Measurements from ENCODE around the gene SERINC2.
"Not testable (repeated sequence)": the region's sequence is repeated elsewhere in the genome, so short reads cannot be mapped to it uniquely, and the experiment has no call there.

The SERINC2 gene

GRCh38 chr1:31414980-31415370, 2.0 kb downstream of the SERINC2 start:
- DNase-seq (ENCODE audit: low read depth in 2 of 2): no peak

- DNase-seq (ENCODE audit: low read depth in 2 of 2): no peak
These were observed 2.6 kb downstream of the SERINC2 start for GRCh38 chr1:31415658-31416057.

DNA sequence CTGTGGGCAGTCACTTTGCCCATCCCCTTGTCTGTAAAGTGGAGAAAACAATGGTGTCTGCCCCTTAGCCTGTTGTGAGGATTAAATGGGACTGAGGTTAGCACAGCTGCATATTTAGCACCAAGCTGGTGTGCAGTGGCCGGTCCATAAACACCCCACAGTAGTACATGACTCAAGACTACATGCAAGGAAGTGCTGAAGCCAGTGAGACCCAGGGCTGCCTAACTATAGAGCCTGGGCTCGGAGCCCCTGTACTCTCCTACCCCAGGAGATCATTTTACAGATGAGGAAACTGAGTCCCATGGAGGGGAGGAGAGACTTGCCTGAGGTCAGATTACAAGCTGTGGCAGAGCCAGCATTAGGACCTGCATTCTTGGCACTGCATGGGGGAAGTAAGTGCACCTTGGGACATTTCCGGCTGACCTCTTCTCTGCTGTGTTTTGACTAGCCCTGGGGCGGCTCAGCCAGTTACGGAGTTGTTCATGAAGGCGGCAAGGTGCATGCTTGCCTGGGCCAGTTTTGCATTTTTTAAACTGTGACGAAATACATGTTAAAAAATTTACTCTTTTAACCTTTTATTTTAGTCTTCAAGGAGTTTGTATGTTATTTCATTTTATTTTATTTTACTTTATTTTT, 3.2 kb downstream of the SERINC2 start:
- no peak for DNase-seq (ENCODE audit: low read depth in 2 of 2)

GRCh38 chr1:31417148-31417547, 4.1 kb downstream of the SERINC2 start:
- no peak for DNase-seq (ENCODE audit: low read depth in 2 of 2)

- no peak for DNase-seq (ENCODE audit: low read depth in 2 of 2)
These were observed 5.8 kb downstream of the SERINC2 start for GRCh38 chr1:31418626-31419323.

DNA sequence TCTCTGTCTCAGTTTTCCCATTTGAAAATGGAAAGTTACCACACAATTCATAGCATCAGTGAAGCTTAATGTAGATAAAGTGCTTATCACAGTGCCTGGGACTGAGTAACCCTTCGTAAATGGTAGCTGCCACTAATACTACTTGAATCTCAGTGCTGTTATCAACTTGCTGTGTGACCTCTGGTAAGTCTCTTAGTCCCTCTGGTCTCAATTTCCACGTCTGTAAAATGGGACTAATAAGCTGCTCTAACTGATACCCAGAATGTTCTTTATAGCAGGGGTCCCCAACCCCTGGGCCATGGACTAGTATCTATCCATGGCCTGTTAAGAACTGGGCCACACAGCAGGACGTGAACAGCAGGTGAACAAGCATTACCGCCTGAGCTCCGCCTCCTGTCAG, 7.7 kb downstream of the SERINC2 start:
- no peak for DNase-seq (ENCODE audit: low read depth in 2 of 2)

- no peak for DNase-seq (ENCODE audit: low read depth in 2 of 2)
These were observed 8.5 kb downstream of the SERINC2 start for GRCh38 chr1:31421371-31422040.

GRCh38 chr1:31422505-31423319, 9.7 kb downstream of the SERINC2 start:
- DNase-seq (ENCODE audit: low read depth in 2 of 2): peak; percentile 60 to 61

- DNase-seq (ENCODE audit: low read depth in 2 of 2): no peak
These were observed 10.5 kb downstream of the SERINC2 start for GRCh38 chr1:31423418-31423947.

DNA sequence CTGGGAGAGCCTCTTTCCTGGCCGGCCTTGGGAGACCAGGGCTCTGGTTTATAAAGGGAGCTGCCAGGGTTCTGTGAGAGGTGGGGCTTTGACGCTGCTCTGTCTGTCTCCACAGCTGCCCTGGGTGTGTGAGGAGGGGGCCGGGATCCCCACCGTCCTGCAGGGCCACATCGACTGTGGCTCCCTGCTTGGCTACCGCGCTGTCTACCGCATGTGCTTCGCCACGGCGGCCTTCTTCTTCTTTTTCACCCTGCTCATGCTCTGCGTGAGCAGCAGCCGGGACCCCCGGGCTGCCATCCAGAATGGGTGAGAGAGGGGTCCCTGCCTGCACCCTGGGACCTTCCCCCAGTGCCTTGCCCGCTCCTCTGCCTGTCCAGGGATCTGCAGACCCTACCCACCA, 11.6 kb downstream of the SERINC2 start:
- DNase-seq (ENCODE audit: low read depth in 2 of 2): no peak

DNA sequence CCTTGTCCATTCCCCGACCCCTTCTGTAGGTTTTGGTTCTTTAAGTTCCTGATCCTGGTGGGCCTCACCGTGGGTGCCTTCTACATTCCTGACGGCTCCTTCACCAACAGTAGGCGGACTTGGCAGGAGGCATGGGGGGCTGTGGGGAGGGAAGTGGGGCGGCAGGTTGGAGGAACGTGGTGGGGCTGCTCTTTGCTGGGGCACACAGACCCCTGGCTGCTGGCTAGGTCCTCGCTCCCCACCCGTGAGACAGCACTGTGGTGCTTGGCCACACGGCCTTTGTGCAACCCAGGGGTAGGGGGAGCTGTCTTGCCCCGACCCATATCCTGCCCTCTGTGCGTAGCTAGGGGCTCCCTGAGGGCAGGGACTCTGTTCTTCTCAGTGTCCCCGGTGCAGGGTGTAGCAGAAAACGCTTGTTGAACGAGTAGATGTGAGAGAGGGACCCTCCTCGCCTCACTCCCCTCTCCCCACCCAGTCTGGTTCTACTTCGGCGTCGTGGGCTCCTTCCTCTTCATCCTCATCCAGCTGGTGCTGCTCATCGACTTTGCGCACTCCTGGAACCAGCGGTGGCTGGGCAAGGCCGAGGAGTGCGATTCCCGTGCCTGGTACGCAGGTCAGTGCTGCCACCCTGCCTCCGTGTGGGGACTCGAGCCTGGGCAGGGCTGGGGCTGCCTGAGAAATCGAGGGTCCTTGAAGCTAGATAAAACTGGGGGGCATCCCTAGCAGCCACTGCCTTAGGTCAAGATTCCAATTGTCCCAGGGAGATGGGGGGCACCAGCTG, 12.5 kb downstream of the SERINC2 start:
- DNase-seq (ENCODE audit: low read depth in 2 of 2): no peak

DNA sequence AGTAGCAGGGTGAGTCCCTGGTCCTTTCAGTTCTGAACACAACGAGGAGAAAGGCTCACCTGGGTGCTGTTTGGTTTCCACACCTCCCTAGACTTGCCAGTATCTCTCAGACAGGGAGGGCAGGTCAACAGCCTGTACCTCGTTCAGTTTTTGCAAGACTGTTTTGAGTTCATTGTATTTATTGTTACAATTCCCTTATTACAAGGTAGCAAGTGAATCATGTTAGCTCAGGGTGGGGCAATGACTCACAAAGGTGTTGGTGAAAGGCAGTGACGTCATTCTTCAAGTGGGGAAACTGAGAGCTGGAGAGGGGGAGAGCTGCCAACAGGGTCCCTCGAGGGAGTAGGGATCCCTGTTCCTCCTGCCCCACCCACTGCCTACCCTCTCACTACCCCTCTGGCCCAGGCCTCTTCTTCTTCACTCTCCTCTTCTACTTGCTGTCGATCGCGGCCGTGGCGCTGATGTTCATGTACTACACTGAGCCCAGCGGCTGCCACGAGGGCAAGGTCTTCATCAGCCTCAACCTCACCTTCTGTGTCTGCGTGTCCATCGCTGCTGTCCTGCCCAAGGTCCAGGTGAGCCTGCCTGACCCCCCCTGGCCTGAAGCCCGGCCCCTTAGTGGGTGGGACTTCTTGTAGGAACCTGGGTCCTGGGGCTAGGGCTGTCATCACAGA, 13.4 kb downstream of the SERINC2 start:
- DNase-seq (ENCODE audit: low read depth in 2 of 2): no peak

DNA sequence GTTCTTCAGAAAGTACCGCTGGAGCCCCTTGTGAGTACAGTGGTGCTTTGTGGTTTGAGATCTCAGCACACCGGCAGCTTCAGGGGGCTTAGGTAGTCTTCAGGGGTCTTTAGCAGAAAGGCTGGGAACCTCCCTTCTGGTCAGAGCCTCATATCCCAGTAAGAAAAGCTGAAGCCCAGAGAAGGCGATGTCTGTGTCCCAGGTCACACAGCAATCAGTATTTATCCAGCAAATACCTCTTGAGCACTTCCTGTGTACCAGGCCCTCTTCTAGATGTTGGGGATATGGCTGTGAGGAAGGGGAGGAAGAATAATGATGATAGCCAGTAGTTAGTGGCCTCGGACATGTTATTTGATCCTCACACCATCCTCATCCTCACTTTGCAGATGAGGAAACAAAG, 14.3 kb downstream of the SERINC2 start:
- no peak for DNase-seq (ENCODE audit: low read depth in 2 of 2)

GRCh38 chr1:31428436-31429221, 15.6 kb downstream of the SERINC2 start:
- no peak for DNase-seq (ENCODE audit: low read depth in 2 of 2)

- no peak for DNase-seq (ENCODE audit: low read depth in 2 of 2)
These were observed 16.6 kb downstream of the SERINC2 start for GRCh38 chr1:31429583-31429982.

DNA sequence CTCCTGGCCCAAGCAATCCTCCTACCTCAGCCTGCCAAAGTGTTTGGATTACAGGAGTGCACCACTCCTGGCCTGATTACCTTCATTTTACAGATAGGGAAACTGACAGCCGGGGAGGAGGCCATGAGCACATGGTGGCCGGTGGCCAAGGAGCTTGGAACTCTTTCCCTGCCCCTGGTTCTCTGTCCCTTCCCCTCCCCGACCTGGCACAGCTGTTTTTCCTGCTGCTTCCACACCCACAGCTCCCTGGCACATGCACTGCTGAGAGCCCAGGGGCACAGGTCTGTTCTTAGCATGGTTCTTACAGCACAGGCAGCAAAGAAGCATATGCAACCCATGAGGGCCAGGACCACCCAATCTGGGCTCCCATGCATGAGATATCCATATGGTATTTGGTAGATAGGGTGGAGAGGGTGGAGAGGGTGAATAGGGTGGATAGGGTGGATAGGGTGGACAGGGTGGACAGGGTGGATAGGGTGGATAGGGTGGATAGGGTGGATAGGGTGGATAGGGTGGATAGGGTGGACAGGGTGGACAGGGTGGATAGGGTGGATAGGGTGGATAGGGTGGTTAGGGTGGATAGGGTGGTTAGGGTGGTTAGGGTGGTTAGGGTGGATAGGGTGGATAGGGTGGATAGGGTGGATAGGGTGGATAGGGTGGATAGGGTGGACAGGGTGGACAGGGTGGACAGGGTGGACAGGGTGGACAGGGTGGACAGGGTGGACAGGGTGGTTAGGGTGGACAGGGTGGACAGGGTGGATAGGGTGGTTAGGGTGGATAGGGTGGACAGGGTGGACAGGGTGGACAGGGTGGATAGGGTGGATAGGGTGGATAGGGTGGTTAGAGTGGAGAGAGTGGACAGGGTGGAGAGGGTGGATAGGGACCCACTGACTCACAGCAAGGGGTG, 18.6 kb downstream of the SERINC2 start:
- DNase-seq (ENCODE audit: low read depth in 2 of 2): not testable (repeated sequence)

GRCh38 chr1:31432592-31433395, 19.8 kb downstream of the SERINC2 start:
- DNase-seq (ENCODE audit: low read depth in 2 of 2): no peak

- DNase-seq (ENCODE audit: low read depth in 2 of 2): no peak
These were observed 20.4 kb downstream of the SERINC2 start for GRCh38 chr1:31433396-31433930.
